ENCODE results near the gene ALPP. TPM values are rescaled to one million over a fixed set of nuclear protein-coding genes. Genes with fewer than 3 reads are reported as not detected.
"Not testable (repeated sequence)": the region's sequence is repeated elsewhere in the genome, so short reads cannot be mapped to it uniquely, and the experiment has no call there.

Gene ALPP
- total RNA-seq, 2 donors from 2014 or later, result 0.11 to 0.37 TPM

DNA sequence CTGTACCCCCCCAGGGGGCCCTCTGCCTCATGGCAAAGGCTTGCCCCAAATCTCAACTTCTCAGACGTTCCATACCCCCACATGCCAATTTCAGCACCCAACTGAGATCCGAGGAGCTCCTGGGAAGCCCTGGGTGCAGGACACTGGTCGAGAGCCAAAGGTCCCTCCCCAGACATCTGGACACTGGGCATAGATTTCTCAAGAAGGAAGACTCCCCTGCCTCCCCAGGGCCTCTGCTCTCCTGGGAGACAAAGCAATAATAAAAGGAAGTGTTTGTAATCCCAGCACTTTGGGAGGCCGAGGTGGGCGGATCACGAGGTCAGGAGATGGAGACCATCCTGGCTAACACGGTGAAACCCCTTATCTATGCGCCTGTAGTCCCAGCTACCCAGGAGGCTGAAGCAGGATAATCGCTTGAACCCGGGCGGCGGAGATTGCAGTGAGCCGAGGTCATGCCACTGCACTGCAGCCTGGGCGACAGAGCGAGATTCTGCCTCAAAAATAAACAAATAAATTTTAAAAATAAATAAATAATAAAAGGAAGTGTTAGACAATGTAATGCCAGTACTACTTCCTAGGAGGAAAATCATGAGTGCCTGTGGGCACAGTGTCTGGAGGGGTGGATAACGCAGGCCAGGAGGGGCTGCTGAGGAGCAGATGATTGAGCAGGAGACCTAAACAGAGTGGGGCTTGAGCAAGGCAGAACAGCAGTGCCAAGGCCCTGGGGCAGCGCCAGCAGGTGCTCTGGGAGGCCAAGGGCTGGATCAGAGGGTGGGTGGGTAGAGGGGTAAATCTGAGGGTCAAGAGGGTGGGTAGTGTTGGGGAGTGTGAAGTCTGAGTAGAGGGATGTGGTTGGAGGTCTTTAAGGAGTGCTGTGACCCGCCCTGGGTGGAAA lies 4.0 kb downstream of the ALPP start:
- intact Hi-C loops (cut with DNase I), result no loop called here
- no peak for DNase-seq
- no peaks in the 10 kb centered on the region for H3K36me3 ChIP-seq
- no peak overlapping the region for H3K27ac ChIP-seq
- H3K4me1 ChIP-seq, result no peaks in the 10 kb centered on the region
- H3K9me3 ChIP-seq, result no peaks in the 10 kb centered on the region
- H3K9ac ChIP-seq (ENCODE audit: low read depth in 2 of 2, low read length in 2 of 2), result no peak overlapping the region
- TF ChIP-seq, protein P1, sequence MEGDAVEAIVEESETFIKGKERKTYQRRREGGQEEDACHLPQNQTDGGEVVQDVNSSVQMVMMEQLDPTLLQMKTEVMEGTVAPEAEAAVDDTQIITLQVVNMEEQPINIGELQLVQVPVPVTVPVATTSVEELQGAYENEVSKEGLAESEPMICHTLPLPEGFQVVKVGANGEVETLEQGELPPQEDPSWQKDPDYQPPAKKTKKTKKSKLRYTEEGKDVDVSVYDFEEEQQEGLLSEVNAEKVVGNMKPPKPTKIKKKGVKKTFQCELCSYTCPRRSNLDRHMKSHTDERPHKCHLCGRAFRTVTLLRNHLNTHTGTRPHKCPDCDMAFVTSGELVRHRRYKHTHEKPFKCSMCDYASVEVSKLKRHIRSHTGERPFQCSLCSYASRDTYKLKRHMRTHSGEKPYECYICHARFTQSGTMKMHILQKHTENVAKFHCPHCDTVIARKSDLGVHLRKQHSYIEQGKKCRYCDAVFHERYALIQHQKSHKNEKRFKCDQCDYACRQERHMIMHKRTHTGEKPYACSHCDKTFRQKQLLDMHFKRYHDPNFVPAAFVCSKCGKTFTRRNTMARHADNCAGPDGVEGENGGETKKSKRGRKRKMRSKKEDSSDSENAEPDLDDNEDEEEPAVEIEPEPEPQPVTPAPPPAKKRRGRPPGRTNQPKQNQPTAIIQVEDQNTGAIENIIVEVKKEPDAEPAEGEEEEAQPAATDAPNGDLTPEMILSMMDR (IDR thresholded peaks at IDR 0.05), result no peak
- no peak overlapping the region for H3K4me3 ChIP-seq
- H3K27me3 ChIP-seq, result peaks cover 45% of the 10 kb centered on the region

DNA sequence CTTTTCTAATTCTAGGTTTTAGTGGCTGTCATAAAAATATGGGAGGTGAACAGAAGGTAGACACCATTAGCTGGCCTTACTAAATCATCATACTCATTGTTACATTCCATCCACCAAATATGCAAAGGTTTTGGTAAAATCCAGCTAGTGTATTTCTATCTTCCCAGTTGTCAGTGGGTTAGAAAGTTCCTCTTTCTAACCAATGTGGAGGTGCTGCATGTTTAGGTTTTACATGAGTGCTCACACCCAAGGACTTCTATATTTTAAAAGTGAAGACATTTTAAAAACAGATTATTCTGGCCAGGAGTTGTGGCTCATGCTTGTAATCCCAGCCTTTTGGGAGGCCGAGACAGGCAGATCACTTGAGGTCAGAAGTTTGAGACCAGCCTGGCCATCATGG lies 5.9 kb downstream of the ALPP start:
- TF ChIP-seq, protein P1 (IDR thresholded peaks at IDR 0.05), result no peak
- Histone ChIP-seq H3K36me3 (no peaks in the 10 kb centered on the region), H3K9ac (ENCODE audit: low read depth in 2 of 2, low read length in 2 of 2) (no peak overlapping the region), H3K27ac (no peak overlapping the region), H3K4me1 (no peaks in the 10 kb centered on the region), H3K9me3 (no peaks in the 10 kb centered on the region), H3K27me3 (peaks cover 60% of the 10 kb centered on the region), H3K4me3 (no peak overlapping the region)
- no peak for DNase-seq
- intact Hi-C loops (cut with DNase I), result no loop called here

DNA sequence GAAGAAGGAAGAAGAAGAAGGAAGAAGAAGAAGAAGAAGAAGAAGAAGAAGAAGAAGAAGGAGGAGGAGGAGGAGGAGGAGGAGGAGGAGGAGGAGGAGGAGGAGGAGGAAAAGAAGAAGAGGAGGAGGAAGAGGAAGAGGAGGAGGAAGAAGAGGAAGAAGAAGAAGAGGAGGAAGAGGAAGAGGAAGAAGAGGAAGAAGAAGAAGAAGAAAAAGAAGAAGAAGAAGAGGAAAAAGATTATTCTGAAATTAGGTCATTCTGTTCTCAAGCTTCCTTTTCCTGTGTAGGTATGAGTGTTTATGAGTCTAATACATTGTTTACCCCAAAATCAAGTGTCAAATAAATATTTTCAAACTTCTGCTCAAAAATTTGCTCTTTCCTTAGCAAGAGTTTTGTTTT lies 6.5 kb downstream of the ALPP start:
- intact Hi-C loops (cut with DNase I), result not testable (repeated sequence)

DNA sequence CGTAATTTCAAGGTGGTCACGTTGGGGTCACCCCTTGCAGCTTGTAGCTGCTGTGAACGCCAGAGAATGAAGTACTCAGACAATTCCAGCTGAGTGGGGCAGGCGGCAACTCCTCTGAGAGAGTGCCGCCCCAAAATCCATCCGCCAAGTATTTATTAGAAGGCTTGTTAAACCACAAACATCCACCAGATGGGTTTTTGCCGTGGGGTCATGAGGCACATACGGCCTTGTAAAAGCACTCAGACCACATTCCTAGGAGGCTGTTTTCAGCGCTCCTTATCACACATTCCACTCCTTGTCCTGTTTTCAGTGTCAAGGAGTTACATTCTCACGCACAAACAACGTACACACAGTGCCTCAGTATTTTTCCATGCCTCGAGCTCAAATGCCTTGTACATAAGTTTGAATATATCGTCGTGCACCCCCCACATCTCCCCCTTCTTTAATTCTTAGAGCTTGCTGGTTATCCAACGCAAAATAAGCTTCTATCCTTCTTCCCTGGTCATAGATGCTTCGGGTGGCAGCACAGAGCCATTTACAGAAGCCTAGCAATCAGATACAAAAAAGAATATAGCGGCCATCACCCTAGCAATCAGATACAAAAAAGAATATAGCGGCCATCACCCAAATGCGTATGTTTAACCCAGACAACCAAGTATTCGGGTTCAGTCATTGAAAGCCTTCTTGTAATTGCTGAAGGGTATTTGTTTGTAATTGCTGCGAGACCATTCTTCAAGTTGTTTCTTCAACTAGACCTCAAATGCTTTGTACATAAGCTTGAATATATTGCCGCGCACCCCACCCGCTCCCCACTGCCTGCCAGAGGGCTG lies 7.3 kb downstream of the ALPP start:
- Histone ChIP-seq H3K9ac (ENCODE audit: low read depth in 2 of 2, low read length in 2 of 2) (no peak overlapping the region), H3K4me3 (no peak overlapping the region), H3K27me3 (peaks cover 60% of the 10 kb centered on the region), H3K36me3 (no peaks in the 10 kb centered on the region), H3K9me3 (no peaks in the 10 kb centered on the region), H3K4me1 (no peaks in the 10 kb centered on the region), H3K27ac (no peak overlapping the region)
- DNase-seq, result no peak
- intact Hi-C loops (cut with DNase I), result no loop called here
- TF ChIP-seq, protein P1 (IDR thresholded peaks at IDR 0.05), result no peak

More for the DNA sequence above, 6.5 kb downstream of the ALPP start:
- not testable (repeated sequence) for H3K9ac ChIP-seq (ENCODE audit: low read depth in 2 of 2, low read length in 2 of 2); H3K4me1 ChIP-seq; H3K27ac ChIP-seq; H3K9me3 ChIP-seq; H3K36me3 ChIP-seq; H3K4me3 ChIP-seq; DNase-seq
- H3K27me3 ChIP-seq, result peaks cover 60% of the 10 kb centered on the region

DNA sequence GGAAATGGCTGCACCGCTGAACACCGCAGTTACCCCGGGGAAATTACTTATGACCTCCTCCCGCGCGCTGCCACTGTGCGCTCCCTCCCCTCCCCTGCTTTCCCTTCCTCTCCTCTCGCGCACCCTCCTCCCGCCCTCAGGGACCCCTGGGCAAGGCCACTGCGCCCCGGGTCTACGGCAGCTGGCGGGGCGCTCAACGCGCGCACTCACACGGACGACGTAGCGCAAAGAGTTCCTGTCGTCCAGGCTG lies 7.9 kb downstream of the ALPP start:
- Histone ChIP-seq H3K36me3 (no peaks in the 10 kb centered on the region), H3K9ac (ENCODE audit: low read depth in 2 of 2, low read length in 2 of 2) (no peak overlapping the region), H3K9me3 (no peaks in the 10 kb centered on the region), H3K4me1 (no peaks in the 10 kb centered on the region), H3K27ac (no peak overlapping the region), H3K27me3 (peaks cover 60% of the 10 kb centered on the region), H3K4me3 (no peak overlapping the region)
- TF ChIP-seq, protein P1 (IDR thresholded peaks at IDR 0.05), result no peak
- intact Hi-C loops (cut with DNase I), result no loop called here
- DNase-seq, result no peak
